Activated naive CD4-positive, alpha-beta T cell treated with Interleukin-2 at 50 U/mL for 16 hours (primary cell): ENCODE measurements around the gene KLC1.

Experiments used
- DNase-seq: peaks from one replicate; pipeline ENCODE4 v3.0.0-alpha.2; 2020

KLC1 gene

DNA sequence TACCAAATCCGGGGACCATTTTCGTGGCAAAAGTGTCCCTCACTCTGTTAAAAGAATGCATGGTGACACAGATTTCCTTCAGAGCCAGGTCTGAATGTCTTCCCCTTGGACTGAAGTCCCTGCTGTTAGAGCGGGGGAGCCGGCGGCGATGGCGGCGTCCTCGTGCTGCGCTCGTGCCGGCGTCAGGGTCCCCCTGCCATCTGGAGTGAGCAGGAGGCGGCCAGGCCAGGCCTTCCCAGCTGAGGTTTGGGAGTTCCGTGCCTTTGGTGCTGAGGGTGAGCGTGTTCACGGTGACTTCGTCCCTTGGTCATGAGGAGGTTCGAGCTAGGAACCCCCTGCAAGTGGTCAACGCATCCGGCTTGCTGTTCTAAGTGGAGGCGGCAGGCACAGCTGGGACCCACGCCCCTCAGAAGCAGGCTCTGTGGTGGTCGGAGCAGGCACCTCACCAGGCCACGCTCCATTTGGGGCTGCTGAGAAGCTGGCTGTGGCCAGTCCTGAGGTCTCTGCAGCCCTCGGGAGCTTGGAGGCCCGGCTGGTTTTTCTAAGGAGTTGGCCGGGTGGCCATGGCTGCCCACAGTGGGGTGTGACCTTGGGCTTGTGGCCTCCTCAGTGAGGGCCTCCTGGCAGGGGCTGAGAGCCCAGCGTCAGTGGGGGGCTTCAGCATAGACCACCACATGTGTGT, 96.1 kb downstream of the KLC1 start:
- DNase-seq = no peak

DNA sequence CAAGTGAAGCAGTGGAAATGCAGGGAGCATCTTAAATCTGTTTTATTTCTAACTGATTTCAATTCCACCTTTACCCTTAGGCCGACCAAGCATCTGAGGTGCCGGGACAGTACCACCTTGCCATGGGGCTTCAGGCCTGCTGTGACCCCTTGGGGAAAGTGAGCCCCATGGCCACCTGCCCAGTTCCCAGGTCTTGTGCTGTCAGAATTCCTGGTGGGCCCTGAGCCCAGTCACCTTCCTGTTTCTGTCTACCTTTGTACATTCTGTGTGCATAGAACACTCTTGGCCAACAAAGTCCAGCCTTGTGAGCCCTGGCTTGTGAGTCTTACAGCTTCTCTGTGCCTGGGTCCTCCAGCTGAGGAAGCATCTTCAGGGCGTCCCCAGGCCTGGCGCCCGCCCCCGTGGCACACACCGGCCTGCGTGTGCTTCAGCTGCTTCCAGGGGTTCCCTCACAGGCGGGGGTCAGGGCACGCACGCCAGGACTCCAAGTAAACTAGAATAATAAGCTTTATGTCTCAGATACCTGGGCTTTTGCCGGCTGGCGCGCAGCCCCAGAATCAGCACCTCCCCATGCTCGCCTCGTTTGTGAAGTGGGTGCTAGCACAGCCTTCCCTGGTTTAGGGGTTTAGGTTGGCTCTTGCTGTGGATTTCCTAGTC, 96.9 kb downstream of the KLC1 start:
- DNase-seq = no peak

DNA sequence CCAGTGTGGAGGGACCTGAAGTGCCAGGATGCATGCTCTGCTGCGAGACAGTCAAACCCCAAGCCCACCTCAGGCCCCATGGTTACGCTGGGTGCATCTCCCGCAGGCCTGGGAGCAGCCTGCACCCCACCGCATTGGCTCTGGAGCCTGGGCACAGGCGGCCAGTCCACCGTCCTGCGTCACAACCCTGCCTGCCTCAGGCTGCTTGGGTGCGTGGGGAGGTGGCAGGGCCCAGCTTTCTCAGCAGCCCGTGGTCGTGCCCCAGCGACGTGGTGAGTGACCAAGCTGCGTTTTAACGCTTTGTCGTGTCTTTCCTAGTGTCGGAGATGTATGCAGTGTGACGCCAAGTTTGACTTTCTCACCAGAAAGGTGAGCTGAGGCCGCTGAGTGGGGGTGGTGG, 97.5 kb downstream of the KLC1 start:
- DNase-seq = no peak

DNA sequence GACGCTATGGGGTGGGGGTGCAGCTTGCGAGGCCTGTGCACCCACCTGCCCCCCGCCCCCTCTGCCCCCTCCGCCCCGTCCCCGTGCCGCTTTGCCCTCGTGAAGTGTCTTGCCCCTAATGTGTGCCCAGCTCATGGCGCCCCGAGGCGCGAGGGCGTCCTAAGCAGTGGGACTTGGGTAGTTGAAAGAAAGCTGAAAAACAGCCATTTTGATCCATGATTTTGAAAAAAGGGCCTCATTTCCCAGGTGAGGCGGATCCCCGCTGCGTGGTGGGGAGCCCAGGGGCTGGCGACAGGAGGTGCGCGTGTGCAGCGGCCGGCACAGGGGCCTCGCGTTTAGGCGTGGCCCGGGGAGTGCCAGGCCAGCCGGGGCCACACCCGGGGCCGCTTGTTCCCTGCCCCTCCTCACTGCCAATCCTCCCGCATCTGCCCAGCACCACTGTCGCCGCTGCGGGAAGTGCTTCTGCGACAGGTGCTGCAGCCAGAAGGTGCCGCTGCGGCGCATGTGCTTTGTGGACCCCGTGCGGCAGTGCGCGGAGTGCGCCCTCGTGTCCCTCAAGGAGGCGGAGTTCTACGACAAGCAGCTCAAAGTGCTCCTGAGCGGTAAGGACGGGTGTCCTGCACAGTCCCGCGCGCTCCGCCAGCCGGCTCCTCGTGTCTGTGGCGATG, 98.4 kb downstream of the KLC1 start:
- DNase-seq = no peak

DNA sequence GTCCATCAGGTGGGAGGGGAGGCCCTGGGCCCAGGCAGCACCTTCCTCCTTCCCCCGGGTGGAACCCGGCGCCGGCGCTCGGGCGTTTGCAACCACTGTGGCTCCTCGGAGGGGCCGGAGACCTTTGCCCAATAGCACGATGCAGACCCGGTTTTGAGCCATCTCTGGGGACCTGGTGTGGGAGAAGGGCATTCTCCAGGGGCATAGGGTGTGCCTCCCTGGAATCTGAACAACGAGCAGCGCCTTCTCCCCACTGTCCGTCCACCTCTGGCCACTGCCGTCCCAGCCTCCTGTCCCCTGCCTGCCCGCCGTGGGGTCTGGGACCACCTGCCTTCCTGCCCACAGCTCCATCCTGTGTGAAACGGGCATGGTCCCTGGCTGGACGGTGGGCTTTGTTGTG, 99.1 kb downstream of the KLC1 start:
- no peak for DNase-seq

DNA sequence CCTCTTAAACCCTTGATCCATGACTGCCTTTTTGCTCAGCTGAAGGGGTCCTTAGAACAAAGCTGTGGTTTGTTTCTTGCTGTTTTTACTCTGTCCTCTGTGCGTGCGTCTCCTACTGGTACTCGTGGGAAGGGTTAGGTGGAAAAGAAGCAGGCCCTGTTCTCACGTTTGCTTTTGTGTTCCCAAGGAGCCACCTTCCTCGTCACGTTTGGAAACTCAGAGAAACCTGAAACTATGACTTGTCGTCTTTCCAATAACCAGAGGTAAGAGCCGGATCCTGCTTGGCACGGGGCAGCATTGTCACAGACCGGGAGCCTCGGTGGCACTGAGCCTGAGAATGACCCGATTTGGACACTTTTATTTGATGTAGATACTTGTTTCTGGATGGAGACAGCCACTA, 99.7 kb downstream of the KLC1 start:
- DNase-seq = no peak

DNA sequence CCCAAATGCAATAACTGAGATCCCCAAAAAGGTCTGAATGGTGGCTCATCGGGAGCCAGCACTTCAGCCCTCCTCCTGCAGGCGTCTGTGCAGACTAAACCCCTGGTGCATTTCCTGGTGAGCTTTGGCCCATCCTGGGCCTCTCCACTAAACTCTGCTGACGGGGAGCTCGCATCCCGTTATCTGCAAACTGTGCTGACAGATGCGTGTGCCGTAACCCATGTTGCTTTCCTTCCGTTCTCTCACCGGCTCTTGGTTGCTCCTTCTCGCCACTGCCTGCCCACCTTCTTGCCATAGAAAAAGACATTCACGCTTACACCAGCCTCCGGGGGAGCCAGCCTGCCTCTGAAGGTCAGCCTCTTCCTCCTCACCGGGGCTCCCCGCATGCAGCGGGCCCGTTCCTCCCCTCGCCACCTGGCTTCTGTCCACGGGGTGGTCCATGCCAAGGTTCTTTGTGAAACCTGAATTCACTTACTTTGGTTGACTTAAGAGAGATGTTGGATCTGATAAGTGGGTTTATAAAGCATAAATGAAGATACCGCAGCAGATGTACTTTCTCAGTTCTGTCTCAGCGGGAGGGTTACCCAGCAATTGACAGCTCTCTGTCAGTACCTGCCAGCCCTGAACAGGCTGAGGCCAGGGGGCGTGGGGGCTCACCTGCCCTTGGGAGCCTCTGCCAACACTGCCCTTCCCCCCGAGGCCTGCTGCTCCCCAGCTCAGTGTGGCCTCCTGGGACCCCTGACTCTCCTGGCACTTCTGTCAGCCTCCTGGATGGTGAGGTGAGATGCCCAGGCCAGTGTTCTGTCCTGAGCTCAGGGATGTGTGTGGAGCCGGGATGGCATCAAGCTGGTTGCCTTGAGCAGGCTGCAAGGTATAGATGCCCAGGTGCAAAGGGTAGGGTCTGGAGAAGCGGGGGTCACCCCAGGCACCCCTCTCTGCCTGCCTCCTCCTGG, 100.8 kb downstream of the KLC1 start:
- no peak for DNase-seq

DNA sequence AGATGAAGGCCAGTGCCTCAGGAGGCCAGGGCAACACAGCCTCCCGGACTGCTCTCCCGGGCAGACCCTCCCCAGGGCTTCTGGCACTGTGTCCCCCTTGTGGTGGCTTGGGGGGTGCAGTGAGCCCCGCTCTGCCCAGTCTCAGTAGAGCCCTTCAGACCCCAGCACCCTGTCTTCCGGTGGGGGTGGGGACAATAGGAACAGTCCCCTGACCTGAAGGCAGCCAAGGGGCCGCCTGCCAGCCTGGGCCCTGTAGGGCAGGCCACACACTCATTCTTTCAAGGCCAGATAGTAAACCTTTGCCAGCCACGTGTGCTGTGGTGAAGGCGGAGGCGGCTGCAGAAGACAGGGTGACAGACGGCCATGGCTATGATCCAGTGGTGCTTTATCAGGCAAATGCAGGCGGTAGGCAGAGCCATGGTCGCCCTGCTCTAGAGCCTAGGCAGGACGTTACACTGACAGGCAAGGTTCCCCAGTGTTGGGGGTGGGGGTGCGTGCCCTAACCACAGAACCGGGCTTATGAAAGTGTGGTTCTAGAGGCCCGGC, 101.6 kb downstream of the KLC1 start:
- no peak for DNase-seq

DNA sequence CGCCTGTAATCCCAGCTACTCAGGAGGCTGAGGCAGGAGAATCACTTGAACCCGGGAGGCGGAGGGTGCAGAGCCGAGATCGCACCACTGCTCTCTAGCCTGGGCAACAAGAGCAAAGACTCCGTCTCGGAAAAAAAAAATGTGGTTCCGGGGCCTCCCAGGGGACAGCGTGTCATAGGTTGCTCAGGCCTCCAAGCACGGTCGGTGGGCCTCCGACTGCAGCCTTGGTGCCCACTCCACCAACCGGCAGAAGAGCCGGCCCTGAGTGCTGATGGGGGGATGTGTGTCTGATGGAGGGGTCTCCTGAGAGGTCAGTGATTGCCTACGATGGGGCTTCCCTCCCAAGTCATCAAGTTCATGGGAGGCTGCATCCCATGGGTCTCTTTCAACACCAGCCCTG, 102.5 kb downstream of the KLC1 start:
- DNase-seq = no peak

DNA sequence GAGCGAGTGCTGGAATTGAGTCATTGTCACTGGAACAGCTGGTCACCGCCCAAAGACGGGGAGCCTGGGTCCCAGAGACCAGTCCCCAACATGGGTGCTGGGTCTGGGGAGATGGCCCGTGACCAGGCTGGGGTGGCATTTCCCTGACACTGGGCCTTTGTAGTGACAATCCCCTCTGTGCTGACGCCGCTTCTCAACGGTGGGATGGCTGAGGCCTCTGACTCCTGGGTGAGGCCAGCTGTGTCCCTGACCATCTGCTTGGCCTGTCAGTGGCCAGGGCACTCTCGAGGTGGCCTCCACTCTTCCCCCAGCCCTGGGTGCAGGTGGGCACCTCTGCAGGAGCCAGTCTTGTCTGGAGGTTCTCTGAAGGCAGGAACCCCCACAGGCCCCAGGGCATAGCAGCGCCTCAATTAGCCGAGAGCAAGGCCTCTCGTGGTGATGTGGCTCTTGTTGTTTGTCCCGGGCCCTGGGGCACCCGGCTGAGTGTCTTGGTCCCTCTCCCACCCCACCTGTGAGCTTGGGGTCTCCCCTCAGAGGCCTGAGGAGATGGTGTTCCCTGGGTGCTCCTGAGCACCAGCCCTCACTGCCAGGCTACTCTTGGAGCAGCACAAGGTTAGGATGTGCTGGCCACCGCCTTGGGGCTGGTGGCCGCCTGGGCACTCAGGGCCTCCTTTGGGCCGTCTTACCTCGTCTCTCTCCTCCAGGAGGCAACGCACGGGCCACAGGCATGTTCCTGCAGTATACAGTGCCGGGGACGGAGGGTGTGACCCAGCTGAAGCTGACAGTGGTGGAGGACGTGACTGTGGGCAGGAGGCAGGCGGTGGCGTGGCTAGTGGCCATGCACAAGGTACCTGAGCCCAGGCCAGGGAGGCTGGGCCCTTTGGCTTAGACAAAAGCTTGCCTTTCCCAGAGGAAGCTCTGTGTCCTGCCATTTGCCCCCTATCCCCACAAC, 103.2 kb downstream of the KLC1 start:
- no peak for DNase-seq

DNA sequence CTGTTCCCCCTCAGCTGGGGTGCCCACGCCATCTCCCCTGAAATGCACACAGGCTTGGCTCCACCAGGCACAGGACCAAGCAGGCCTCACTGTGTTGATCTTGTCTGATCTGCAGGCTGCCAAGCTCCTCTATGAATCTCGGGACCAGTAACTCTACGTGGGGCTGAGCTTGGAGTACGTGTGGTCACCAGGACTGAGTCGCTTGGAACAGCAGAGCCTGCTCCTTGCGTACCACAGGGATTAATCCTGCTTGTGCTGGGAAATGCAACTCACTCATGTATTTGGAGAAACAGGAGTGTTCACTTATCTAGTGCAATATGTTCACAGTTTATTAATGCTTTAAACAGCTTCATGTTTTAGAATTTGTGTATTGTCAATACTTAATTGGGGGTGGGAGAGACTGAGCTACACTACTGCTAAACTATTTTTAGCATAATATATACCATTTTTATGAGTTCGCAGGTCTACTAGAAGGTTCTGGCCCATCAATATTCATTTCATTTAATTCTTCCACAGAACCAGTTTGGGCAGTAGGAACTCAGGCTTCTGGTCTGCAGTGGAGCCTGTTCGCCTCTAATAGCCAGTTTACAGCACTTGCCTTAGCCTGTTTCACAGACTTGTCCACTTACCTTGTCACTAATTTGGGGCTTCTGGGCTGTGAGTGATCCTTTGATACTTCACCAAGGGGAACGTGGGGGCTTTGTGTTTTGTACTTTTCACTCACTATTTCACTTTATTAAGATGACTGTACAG, 104.0 kb downstream of the KLC1 start:
- DNase-seq = no peak

DNA sequence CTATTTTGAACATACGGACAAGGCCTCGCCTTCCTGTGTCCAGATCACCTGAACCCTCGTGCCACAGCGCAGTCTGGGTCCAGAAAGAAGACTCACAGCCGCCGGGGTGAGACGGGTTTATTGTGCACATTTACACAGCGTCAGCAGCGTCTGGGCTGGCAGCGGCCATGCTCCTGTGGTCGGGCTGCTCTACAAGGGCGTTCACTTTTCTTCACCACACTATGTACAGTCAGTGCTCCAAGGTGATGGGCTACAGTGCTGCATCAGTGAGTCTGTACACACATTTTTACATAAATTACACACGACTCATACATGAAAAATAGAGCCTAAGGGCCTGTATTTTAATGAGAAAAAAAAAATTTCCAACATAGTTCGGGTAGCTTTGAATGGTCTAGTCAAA, 104.6 kb downstream of the KLC1 start:
- no peak for DNase-seq

DNA sequence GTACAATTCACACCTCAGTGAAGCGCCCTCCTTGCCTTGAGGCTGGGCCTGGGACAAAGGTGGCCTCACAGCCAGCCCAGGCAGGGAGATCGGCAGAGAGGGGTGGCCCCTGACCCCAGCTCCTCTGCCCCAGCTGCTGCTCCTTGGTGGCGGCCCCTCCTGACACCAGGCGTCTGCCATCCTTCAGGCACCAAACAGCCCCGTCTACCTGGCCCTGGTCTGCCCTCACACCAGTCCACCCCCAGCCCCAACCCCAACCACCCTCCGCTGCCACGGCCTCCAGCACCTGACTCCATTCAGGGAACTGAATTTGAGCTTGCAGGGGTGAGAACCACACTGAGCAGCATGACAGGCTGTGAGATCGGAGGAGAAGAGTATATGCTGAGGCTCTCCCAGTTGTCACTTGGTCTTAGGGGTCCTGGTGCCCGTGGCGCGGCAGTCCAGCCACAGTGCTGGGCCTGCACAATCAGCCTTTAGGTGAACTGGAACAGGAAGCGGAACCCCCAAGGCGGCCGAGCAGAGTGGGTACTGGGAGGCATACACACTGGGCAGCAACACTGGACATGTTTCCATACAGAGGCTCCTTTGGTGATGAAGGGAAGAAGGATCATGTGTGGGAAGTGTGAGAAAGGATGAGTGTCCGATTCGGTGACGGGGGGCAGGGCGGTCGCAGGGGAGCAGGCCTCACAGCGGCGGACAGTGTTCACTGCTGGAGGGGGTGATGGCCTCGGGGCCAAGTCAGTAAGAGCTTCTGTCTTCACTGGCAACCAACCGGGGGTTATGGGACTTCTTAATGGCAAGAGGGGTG, 105.3 kb downstream of the KLC1 start:
- no peak for DNase-seq

DNA sequence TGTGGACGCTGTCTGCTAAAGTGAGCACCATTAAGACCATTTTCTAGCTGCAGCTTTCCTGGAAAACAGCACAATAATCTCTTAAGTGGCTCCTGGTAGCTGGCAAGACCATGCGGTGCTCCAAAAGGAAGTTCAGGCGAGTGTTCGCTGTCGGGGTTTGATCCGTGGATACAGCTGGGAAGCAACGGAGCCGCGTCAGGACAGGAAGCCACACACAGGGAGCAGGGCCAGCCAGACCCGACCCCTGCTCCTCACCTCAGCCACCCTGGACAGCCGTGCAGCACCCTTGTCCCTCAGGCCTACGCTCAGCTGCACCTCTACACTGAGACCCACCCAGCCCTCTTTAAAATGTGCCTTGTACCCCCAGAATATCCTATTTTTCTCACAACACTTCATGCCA, 106.0 kb downstream of the KLC1 start:
- DNase-seq = no peak

DNA sequence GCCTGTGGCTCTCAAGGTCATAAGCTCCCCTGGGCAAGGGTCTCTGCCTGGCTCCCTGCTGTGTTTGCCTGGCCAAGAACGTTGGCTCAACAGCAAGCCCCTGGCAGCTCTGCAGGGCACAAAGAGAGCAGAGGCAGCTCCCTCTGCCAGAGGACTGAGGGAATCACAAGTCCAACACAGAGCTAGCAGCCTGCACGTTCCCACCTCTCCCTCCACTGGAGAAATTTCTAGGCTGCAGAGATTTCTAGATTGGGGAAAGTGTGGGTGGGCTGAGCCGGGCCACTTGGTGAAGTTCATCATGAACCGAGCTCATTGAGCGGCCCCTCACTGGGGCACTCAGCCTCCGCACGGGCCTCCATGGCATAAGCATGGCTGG, 106.4 kb downstream of the KLC1 start:
- no peak for DNase-seq

DNA sequence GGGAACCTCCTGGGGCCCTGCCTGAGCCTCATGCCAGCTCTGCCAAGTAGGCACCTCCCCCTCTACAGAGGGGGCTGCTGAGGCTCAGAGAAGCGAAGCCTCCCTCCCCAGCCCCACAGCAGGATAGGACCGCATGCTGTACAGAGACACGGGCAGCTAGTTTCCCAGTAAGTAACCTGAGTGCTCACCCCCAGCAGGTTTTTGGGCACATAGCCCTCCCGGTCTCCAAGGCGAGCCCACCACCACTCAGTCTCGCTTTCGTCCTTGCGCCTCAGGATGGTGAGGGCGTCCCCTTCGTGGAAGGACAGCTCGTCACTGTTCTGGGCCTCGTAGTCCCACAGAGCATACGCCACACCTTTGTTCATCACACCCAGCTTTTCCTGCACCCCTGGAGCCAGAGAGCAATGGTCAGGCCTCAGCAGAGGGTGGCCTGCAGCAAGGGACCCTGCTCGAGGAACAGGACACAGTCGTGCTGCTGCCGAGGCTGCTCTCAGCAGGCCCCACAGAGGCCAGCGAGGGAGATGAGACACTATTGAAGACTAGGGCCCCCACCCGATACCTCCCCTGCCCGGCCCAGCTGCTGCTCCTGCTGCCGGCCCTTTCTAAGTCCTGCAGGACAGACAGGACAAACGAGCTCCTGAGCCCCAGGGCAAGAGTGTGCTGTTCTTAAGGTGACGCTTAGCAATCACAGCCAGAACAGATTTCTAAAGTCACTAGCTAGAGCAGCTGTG, 107.0 kb downstream of the KLC1 start:
- no peak for DNase-seq

DNA sequence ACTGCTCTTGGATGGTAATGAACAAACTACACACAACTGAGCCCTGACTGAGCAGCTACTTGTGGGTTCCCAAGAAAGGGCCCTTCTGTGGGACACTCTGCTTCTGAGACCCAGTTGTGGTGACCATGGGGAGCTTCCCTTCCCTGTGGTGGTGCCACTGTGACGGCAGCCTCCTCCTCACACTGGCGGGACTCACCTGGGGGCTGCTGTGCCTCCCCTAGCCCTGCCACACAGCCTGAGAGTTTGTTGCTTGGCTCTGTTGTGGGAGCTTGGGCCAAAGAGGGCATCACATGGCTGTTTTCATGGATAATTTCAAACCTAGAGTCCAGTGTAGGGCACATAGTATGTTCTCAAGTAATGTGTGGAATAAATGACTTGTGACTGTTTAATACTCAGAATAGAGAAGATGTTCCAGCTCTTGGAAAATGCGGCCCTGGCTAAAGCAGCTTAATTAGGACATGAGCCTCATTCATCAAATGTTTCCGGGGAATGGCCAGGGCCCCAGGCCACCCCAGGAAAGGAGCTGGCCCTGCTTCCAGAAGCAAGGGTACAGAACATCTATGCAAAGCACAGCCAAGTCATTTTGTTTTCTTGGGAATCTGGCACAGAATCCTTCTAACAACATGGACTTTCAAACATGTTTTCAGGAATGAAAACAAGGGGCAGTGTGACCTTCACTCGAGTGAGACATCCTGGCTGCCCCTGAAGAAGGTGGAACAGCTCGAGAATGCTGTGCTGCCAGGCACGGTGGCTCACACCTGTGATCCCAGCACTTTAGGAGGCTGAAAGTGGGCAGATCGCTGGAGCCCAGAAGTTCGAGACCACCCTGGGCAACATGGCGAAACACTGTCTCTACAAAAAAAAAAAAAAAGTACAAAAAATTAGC, 107.8 kb downstream of the KLC1 start:
- no peak for DNase-seq

DNA sequence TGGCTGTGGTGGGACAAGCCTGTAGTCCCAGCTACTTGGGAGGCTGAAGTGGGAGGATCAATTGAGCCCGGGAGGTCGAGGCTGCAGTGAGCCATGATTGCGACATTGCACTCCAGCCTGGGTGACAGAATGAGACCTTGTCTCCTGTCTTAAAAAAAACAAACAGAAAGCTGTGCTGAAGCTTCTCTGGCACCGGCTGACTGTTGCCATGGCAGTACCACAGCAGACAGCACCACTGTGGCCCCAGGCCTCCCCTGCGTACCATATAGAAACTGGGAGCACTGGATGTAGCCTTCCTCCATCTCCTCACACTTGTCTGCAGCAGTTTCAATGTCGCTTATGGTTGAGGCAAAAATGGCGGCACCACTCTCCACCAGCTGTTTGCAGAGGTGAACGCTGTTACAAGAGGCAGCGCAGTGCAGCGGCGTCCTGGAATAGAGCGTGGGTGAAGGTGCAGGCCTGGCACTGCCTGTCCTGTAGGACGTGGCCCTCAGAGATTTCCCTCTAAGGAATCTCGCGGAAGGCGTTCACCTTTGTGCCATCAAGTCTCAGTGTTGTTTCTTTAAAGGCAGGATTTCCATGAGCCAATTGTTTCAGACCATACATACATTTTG, 108.5 kb downstream of the KLC1 start:
- no peak for DNase-seq
